ENCODE results near the gene CLTB. TPM values are rescaled to one million over a fixed set of nuclear protein-coding genes. Genes with fewer than 3 reads are reported as not detected.

The CLTB gene
- total RNA-seq, 1 donor from 2014 or later: 84.0 TPM

DNA sequence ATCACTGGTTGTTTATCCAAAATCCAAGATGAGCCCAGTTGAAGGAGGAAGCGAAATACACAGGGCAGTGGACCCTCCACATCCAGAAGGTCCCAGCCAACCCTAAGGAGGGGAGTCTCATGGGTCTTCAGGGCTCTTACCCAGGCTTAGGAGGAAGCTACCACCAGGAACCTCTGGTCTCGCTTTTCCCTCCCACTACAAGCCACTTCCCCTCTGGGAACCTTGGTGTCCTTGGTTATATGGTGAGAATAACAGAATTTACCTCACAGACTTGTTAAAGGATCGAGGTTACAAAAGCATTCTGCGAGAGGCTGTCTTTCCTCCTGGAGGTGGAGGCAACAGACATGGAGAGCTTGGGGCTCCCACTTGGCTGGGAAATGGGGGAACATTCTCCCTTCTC lies 24.3 kb downstream of the CLTB start:
- Mint-ChIP-seq H3K36me3 (ENCODE audit: low read depth) (peaks cover 17% of the 10 kb centered on the region), H3K9me3 (no peaks in the 10 kb centered on the region), H3K27ac (peak overlapping the region; percentile 18), H3K4me1 (ENCODE audit: low read depth) (peaks cover 29% of the 10 kb centered on the region), H3K4me3 (no peak overlapping the region), H3K27me3 (ENCODE audit: insufficient read depth) (no peaks in the 10 kb centered on the region)
- no peak for DNase-seq (ENCODE audit: low spot score)
- intact Hi-C loops (cut with micrococcal nuclease): no loop called here

DNA sequence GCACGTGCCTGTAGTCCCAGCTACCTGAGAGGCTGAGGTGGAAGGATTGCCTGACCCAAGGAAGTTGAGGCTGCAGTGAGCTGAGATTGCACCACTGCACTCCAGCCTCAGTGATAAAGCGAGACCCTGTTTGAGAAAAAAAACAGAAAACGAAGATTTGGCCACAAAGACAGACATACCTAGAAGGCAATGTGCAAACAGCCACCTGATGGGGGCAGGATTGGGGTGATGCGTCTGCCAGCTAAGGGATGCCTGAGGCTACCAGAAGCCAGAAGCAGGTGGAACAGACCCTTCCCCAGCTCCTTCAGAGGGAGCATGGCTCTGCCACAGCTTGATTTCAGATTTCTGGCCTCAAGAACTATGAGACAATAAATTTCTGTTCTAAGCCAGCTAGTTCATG lies 24.9 kb downstream of the CLTB start:
- no peak overlapping the region for H3K27ac Mint-ChIP-seq
- peaks cover 34% of the 10 kb centered on the region for H3K4me1 Mint-ChIP-seq (ENCODE audit: low read depth)
- H3K36me3 Mint-ChIP-seq (ENCODE audit: low read depth): peaks cover 22% of the 10 kb centered on the region
- no peak overlapping the region for H3K4me3 Mint-ChIP-seq
- intact Hi-C loops (cut with micrococcal nuclease): no loop called here
- DNase-seq (ENCODE audit: low spot score): no peak
- H3K27me3 Mint-ChIP-seq (ENCODE audit: insufficient read depth): no peaks in the 10 kb centered on the region
- no peaks in the 10 kb centered on the region for H3K9me3 Mint-ChIP-seq

DNA sequence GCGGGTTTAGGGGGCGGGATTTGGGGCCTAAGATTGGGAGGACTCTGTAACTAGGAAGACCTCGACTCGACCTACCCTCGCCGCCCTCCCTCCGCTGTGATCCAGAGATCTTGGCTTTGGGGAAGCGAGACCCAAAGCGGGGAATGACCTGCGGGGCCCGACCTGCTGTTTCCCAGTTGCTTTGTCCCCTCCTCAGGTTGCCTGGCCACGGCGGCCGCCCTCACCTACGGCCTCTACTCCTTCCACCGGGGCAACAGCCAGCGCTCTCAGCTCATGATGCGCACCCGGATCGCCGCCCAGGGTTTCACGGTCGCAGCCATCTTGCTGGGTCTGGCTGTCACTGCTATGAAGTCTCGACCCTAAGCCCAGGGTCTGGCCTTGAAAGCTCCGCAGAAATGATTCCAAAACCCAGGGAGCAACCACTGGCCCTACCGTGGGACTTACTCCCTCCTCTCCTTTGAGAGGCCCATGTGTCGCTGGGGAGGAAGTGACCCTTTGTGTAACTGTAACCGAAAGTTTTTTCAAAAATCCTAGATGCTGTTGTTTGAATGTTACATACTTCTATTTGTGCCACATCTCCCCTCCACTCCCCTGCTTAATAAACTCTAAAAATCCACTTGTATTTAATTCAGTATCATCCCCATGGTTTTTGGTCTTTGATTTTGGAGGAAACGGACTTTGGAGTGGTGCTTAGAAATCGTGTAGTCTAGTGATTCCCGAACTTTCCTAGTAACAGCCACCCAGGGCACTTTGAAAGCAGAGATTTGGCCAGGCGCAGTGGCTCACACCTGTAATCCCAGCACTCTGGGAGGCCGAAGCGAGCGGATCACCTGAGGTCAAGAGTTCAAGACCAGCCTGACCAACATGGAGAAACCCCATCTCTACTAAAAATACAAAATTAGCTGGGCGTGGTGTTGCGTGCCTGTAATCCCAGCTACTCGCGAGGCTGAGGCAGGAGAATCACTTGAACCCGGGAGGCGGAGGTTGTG lies 26.9 kb downstream of the CLTB start:
- Mint-ChIP-seq H3K9me3 (no peaks in the 10 kb centered on the region), H3K4me1 (ENCODE audit: low read depth) (peaks cover 44% of the 10 kb centered on the region), H3K4me3 (peak overlapping the region; percentile 100), H3K27ac (peak overlapping the region; percentile 98), H3K27me3 (ENCODE audit: insufficient read depth) (no peaks in the 10 kb centered on the region), H3K36me3 (ENCODE audit: low read depth) (peaks cover 39% of the 10 kb centered on the region)
- DNase-seq (ENCODE audit: low spot score): no peak
- intact Hi-C loops (cut with micrococcal nuclease): loop anchor here (1.0 to 10.0 kb wide), 9 partner anchors 27 to 1165 kb away; partner anchors contain the start of genes CLTB, FAF2, FAM193B and PRELID1

DNA sequence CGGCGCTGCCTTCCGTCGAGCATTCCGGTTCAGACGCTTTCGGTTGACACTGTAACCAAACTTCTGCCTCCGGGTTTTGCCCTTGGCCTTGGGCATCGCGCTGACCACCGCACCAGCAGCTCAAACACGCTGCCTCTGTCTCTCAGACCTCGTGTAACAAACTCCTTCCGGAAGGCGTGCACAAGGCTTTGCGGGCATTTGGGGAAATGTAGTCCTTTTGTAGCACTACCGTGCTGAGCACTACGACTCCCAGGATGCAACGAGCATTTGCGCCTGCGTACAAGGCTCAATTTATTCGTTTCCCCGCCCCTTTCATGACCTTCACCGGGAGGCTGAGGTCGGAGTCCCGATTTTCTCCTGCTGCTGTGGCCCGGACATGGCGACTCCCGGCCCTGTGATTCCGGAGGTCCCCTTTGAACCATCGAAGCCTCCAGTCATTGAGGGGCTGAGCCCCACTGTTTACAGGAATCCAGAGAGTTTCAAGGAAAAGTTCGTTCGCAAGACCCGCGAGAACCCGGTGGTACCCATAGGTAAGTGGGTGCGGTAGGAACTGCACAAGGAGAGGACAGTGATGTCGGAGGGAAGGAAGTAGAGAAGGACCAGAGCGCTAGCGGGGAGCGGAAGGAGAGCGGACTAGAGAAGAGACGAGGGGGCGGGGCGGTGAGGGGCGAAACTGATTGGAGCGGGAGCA lies 27.8 kb downstream of the CLTB start, which contains the start of the genes HIGD2A and NOP16:
TSS of gene HIGD2A (plus strand) at position 308 of the 691 bp plus-strand sequence. CDS start at position 377, 69 bp downstream.
TSS of gene NOP16 (minus strand) at position 155 of the 691 bp plus-strand sequence. CDS start at position 96, 59 bp downstream.
- Mint-ChIP-seq H3K4me1 (ENCODE audit: low read depth) (peaks cover 44% of the 10 kb centered on the region), H3K27me3 (ENCODE audit: insufficient read depth) (no peaks in the 10 kb centered on the region), H3K27ac (peak within 1 kb of the TSS; percentile 98), H3K36me3 (ENCODE audit: low read depth) (peaks cover 45% of the 10 kb centered on the region), H3K4me3 (peak within 1 kb of the TSS; percentile 100), H3K9me3 (no peaks in the 10 kb centered on the region)
- DNase-seq (ENCODE audit: low spot score): peak; percentile 96
- intact Hi-C loops (cut with micrococcal nuclease): loop anchor here (1.0 to 10.0 kb wide), 13 partner anchors 23 to 1166 kb away; partner anchors contain the start of genes ARL10, CLTB, FAF2 and FAM193B

DNA sequence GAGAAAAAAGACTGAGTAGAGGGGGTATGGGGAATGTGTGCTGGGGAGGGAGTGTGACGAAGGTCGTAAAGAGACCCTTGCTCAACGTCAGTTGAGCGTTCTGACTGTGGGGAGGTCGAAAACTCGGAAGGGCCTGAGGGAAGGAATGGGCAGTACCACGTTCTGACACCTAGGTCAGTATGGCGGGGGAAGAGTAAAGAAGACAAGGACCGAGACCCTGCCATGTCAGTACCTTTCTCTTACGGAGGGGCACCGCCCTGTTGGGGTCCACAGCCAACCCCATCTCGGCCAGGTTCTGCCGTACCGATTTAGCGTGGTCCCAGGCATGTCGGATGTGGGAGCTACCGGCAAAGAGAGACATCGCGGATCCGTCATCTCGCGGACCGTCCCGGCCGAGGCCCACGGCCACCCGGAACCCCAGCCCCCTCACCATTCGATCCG lies 28.3 kb downstream of the CLTB start:
- peaks cover 46% of the 10 kb centered on the region for H3K36me3 Mint-ChIP-seq (ENCODE audit: low read depth)
- intact Hi-C loops (cut with micrococcal nuclease): loop anchor here (1.0 to 10.0 kb wide), 7 partner anchors 23 to 1167 kb away; partner anchors contain the start of genes ARL10, FAM193B, KIAA1191 and LMAN2
- H3K4me1 Mint-ChIP-seq (ENCODE audit: low read depth): peaks cover 44% of the 10 kb centered on the region
- H3K27me3 Mint-ChIP-seq (ENCODE audit: insufficient read depth): no peaks in the 10 kb centered on the region
- DNase-seq (ENCODE audit: low spot score): no peak
- no peaks in the 10 kb centered on the region for H3K9me3 Mint-ChIP-seq
- peak overlapping the region; percentile 98 for H3K27ac Mint-ChIP-seq
- peak overlapping the region; percentile 100 for H3K4me3 Mint-ChIP-seq

DNA sequence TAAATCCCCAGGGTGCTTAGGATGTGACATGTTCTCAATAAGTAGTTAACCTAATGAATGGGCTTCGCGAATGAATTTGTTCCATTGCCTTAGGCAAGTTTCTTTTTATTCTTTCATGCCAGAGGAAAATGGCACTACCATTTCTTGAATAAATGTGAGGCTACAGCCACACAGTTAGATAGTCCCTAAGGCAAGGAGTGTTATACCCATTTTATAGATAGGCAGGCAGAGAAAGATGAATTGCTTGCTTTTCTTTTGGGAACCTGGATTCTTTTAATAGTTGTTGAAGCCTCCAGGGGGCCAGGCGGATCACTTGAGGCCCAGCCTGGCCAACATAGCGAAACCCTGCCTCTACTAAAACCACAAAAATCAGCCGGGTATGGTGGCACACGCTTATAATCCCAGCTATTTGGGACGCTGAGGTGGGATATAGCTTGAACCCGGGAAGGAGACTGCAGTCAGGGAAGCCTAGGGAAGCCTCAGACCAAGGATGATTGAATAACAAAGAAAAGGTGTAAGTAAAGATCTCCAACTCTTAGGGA lies 28.9 kb downstream of the CLTB start:
- intact Hi-C loops (cut with micrococcal nuclease): loop anchor here (5.0 to 10.0 kb wide), 2 partner anchors 150 to 1167 kb away; partner anchors contain the start of genes FAM193B and SIMC1
- H3K9me3 Mint-ChIP-seq: no peaks in the 10 kb centered on the region
- no peaks in the 10 kb centered on the region for H3K27me3 Mint-ChIP-seq (ENCODE audit: insufficient read depth)

DNA sequence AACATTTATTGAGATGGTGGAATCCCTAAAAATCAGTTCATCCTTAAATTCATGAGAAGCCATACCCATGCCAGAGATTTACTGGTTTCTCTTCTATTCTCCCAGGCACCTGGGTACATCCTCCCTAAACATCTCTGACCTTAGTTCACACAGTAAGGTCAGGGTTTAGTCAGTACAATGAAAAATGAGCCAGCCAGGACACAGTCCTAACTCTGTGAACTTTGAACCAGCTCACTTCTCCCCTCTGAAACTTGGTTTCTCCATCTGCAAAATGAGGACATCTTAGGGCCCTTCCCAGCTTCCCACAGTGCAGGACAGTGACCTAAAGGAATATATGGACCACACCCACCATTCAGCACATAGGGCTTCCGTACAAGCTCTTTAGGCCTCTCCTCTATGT lies 29.8 kb downstream of the CLTB start:
- no peak for DNase-seq (ENCODE audit: low spot score)
- no peaks in the 10 kb centered on the region for H3K9me3 Mint-ChIP-seq
- peak overlapping the region; percentile 21 for H3K27ac Mint-ChIP-seq
- peaks cover 52% of the 10 kb centered on the region for H3K36me3 Mint-ChIP-seq (ENCODE audit: low read depth)
- peak overlapping the region; percentile 100 for H3K4me3 Mint-ChIP-seq
- H3K4me1 Mint-ChIP-seq (ENCODE audit: low read depth): peaks cover 36% of the 10 kb centered on the region
- no peaks in the 10 kb centered on the region for H3K27me3 Mint-ChIP-seq (ENCODE audit: insufficient read depth)
- intact Hi-C loops (cut with micrococcal nuclease): loop anchor here (5.0 to 10.0 kb wide), 2 partner anchors 149 to 1168 kb away; partner anchors contain the start of genes FAM193B and SIMC1

More for the DNA sequence above, 28.9 kb downstream of the CLTB start:
- H3K4me3 Mint-ChIP-seq: peak overlapping the region; percentile 100
- H3K27ac Mint-ChIP-seq: peak overlapping the region; percentile 98
- no peak for DNase-seq (ENCODE audit: low spot score)
- H3K36me3 Mint-ChIP-seq (ENCODE audit: low read depth): peaks cover 48% of the 10 kb centered on the region
- H3K4me1 Mint-ChIP-seq (ENCODE audit: low read depth): peaks cover 44% of the 10 kb centered on the region

DNA sequence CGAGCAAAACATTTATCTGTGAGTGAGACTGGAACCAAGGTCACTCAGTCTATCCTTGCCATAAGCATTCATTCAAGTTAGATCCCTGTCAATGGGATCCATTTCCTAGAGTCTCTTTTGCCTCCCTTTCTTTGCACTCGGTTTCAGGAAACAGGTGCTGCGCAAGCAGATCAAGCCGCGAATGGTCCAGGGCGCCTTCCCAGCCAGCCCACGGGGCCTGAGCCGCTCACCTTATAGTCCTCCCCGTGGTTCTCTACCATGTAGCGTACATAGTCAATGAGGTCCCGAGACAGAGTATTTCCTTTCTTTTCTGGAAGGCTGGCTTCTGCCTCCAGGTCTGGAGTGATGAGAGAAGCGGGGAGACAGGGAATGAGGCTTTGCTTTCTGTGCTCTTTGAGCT lies 31.3 kb downstream of the CLTB start:
- intact Hi-C loops (cut with micrococcal nuclease): loop anchor here (5.0 to 10.0 kb wide), 2 partner anchors 148 to 1170 kb away; partner anchors contain the start of genes FAM193B and SIMC1
- Mint-ChIP-seq H3K9me3 (no peaks in the 10 kb centered on the region), H3K27ac (no peak overlapping the region)

DNA sequence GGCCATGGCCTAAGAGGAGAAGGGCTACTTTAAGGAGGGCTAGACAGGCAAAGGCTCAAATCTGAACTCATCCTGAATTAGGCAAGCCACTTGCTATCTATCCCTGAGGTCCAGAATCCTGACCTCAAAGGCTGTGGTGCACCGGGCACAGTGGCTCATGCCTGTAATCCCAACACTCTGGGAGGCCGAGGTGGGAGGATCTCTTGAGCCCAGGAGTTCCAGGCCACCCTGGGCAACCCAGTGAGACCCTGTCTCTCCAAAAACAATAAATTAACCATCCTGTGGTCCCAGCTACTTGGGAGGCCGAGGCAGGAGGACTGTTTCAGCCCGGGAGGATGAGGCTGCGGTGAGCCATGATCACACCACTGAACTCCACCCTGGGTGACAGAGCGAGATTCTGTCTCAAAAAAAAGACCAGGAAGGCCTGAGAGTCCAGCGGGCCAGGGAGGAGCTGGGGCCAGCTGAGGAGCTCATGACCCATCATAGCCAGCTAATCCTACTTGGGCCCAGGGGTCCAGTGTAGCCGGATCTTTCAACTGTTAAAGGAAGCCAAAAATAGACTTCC lies 31.9 kb downstream of the CLTB start:
- intact Hi-C loops (cut with micrococcal nuclease): loop anchor here (10.0 kb wide), 1 partner anchor 1170 kb away; the partner anchor contains the start of gene FAM193B
- Mint-ChIP-seq H3K4me1 (ENCODE audit: low read depth) (peaks cover 27% of the 10 kb centered on the region), H3K4me3 (no peak overlapping the region), H3K9me3 (no peaks in the 10 kb centered on the region), H3K36me3 (ENCODE audit: low read depth) (peaks cover 52% of the 10 kb centered on the region), H3K27ac (no peak overlapping the region), H3K27me3 (ENCODE audit: insufficient read depth) (no peaks in the 10 kb centered on the region)
- DNase-seq (ENCODE audit: low spot score): no peak

More for the DNA sequence above, 31.3 kb downstream of the CLTB start:
- peaks cover 52% of the 10 kb centered on the region for H3K36me3 Mint-ChIP-seq (ENCODE audit: low read depth)
- no peak for DNase-seq (ENCODE audit: low spot score)
- no peaks in the 10 kb centered on the region for H3K27me3 Mint-ChIP-seq (ENCODE audit: insufficient read depth)
- peaks cover 30% of the 10 kb centered on the region for H3K4me1 Mint-ChIP-seq (ENCODE audit: low read depth)
- H3K4me3 Mint-ChIP-seq: peak overlapping the region; percentile 50

DNA sequence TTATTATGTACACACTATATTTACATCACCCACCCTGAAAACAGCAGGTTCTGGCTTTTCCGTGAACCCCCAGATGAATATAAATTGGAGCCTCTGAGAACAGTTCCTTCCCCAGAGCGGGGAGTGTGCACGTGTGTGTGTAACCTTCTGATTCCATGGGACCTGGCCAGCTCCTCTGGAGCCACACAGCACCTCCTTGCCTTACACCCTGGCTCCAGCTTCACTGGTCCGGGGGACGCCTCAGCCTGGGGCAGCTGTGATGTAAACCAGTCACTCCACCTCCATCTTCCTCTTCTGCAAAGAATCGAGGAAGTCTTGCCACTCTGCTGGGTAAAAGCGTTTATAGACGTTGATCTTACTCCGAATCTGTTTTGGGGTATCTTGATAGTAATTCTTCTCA lies 32.4 kb downstream of the CLTB start:
- Mint-ChIP-seq H3K27me3 (ENCODE audit: insufficient read depth) (no peaks in the 10 kb centered on the region), H3K4me1 (ENCODE audit: low read depth) (peaks cover 25% of the 10 kb centered on the region), H3K36me3 (ENCODE audit: low read depth) (peaks cover 52% of the 10 kb centered on the region), H3K27ac (no peak overlapping the region), H3K9me3 (no peaks in the 10 kb centered on the region), H3K4me3 (no peak overlapping the region)
- DNase-seq (ENCODE audit: low spot score): no peak
- intact Hi-C loops (cut with micrococcal nuclease): loop anchor here (10.0 kb wide), 1 partner anchor 1171 kb away; the partner anchor contains the start of gene FAM193B

DNA sequence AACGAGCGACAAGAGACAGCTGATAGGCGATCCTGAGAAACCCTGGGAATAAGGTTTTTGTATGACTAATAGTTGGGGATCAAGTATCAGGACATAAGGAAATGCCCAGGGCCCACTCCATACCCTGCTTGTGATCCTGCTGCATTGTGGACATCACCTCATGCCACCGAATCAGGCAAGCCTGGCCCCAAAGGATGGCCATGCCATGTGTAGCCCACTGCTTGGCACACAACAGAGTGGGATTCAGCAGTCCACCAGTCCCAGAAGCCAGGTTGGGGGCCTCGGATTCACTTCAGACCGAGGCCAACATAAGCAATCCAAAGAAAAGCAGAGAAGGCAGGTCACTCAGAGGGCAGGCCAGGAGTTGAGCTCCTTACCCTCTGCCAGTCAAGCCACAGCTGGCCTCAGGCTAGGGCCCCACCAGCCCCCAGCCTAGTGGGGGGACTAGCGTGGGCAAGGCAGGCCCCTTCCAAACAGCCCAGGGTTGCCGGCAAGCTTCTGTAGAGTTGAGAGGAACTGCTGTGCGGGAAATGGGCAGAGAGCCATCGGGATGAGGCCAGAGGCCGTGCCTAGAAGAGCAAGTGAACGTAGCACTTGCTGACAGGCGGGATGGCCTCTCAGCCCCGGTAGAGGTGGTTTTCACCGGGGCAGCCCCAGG lies 33.0 kb downstream of the CLTB start:
- Mint-ChIP-seq H3K27ac (no peak overlapping the region), H3K27me3 (ENCODE audit: insufficient read depth) (no peaks in the 10 kb centered on the region), H3K9me3 (no peaks in the 10 kb centered on the region), H3K4me3 (no peak overlapping the region), H3K36me3 (ENCODE audit: low read depth) (peaks cover 52% of the 10 kb centered on the region), H3K4me1 (ENCODE audit: low read depth) (peaks cover 25% of the 10 kb centered on the region)
- intact Hi-C loops (cut with micrococcal nuclease): loop anchor here (10.0 kb wide), 1 partner anchor 1171 kb away; the partner anchor contains the start of gene FAM193B
- DNase-seq (ENCODE audit: low spot score): no peak
